Measurements from ENCODE around the gene ASIC4. TPM values are rescaled to one million over a fixed set of nuclear protein-coding genes. Genes with fewer than 3 reads are reported as not detected.
A peak's percentile ranks its signal among the peaks of the same experiment; 100 is the strongest.

The ASIC4 gene
- total RNA-seq, 3 donors from 2014 or later (not counting 1 experiment from before 2014, with no cell fraction given), result 0.12 to 0.20 TPM; not detected in 1

- Histone ChIP-seq H3K9me3 (ENCODE audit: control insufficient read depth, insufficient read depth, low read length) (no peaks in the 10 kb centered on the region), H3K4me3 (ENCODE audit: low read length) (no peak overlapping the region), H3K27ac (ENCODE audit: low read length) (no peak overlapping the region), H3K36me3 (ENCODE audit: control insufficient read depth, insufficient read depth, low read length) (no peaks in the 10 kb centered on the region), H3K27me3 (ENCODE audit: control insufficient read depth, insufficient read depth, low read length) (no peaks in the 10 kb centered on the region), H3K4me1 (ENCODE audit: control insufficient read depth, insufficient read depth, low read length) (peaks cover 3% of the 10 kb centered on the region)
- Mint-ChIP-seq H3K27ac (no peak overlapping the region), H3K27me3 (ENCODE audit: low read depth in 2 of 2) (peaks cover 6 to 8% of the 10 kb centered on the region in 2 donors), H3K9me3 (no peaks in the 10 kb centered on the region), H3K4me1 (peaks cover 5% of the 10 kb centered on the region in 2 donors), H3K4me3 (no peak overlapping the region), H3K36me3 (no peaks in the 10 kb centered on the region)
- peak; percentile 61 for TF ChIP-seq CTCF (IDR thresholded peaks at IDR 0.05)
- ATAC-seq (peak in 2 of 3 donors; percentile 60 to 78), DNase-seq (peak; percentile 31 to 70)
- WGBS (ENCODE audit: insufficient coverage), result 38% methylated on average over 11 of the region's 14 CpGs
- intact Hi-C loops (cut with micrococcal nuclease), result loop anchor here (5.0 kb wide), 1 partner anchor 56 kb away; no protein-coding TSS in a partner anchor
These were observed 38.3 kb upstream of the ASIC4 start for GRCh38 chr2:219475697-219476651.

GRCh38 chr2:219476652-219477151 is 37.6 kb upstream of the ASIC4 start:
- Histone ChIP-seq H3K27ac (ENCODE audit: low read length) (no peak overlapping the region), H3K36me3 (ENCODE audit: control insufficient read depth, insufficient read depth, low read length) (no peaks in the 10 kb centered on the region), H3K4me1 (ENCODE audit: control insufficient read depth, insufficient read depth, low read length) (peaks cover 3% of the 10 kb centered on the region), H3K4me3 (ENCODE audit: low read length) (no peak overlapping the region), H3K27me3 (ENCODE audit: control insufficient read depth, insufficient read depth, low read length) (no peaks in the 10 kb centered on the region), H3K9me3 (ENCODE audit: control insufficient read depth, insufficient read depth, low read length) (no peaks in the 10 kb centered on the region)
- Mint-ChIP-seq H3K27me3 (ENCODE audit: low read depth in 2 of 2) (peaks cover 12 to 15% of the 10 kb centered on the region in 2 donors), H3K4me3 (no peak overlapping the region), H3K27ac (no peak overlapping the region), H3K36me3 (no peaks in the 10 kb centered on the region), H3K4me1 (peaks cover 5% of the 10 kb centered on the region in 2 donors), H3K9me3 (no peaks in the 10 kb centered on the region)
- DNase-seq, result no peak
- intact Hi-C loops (cut with micrococcal nuclease), result loop anchor here (5.0 kb wide), 1 partner anchor 56 kb away; no protein-coding TSS in a partner anchor
- 20% methylated on average over 12 of the region's 16 CpGs for WGBS (ENCODE audit: insufficient coverage)
- ATAC-seq, result no peak
- TF ChIP-seq CTCF (IDR thresholded peaks at IDR 0.05), result no peak

GRCh38 chr2:219477179-219477578 is 37.1 kb upstream of the ASIC4 start:
- 84% methylated on average over 13 of the region's 13 CpGs for WGBS (ENCODE audit: insufficient coverage)
- Histone ChIP-seq H3K4me1 (ENCODE audit: control insufficient read depth, insufficient read depth, low read length) (peaks cover 3% of the 10 kb centered on the region), H3K9me3 (ENCODE audit: control insufficient read depth, insufficient read depth, low read length) (no peaks in the 10 kb centered on the region), H3K27me3 (ENCODE audit: control insufficient read depth, insufficient read depth, low read length) (no peaks in the 10 kb centered on the region), H3K36me3 (ENCODE audit: control insufficient read depth, insufficient read depth, low read length) (no peaks in the 10 kb centered on the region), H3K27ac (ENCODE audit: low read length) (no peak overlapping the region), H3K4me3 (ENCODE audit: low read length) (no peak overlapping the region)
- Mint-ChIP-seq H3K27me3 (ENCODE audit: low read depth in 2 of 2) (peaks cover 17 to 20% of the 10 kb centered on the region in 2 donors), H3K4me1 (peaks cover 5% of the 10 kb centered on the region in 2 donors), H3K9me3 (no peaks in the 10 kb centered on the region), H3K36me3 (no peaks in the 10 kb centered on the region), H3K4me3 (no peak overlapping the region), H3K27ac (no peak overlapping the region)
- intact Hi-C loops (cut with micrococcal nuclease), result loop anchor here (5.0 kb wide), 1 partner anchor 55 kb away; no protein-coding TSS in a partner anchor
- TF ChIP-seq CTCF (IDR thresholded peaks at IDR 0.05), result no peak
- ATAC-seq, result no peak
- DNase-seq, result no peak
